ENCODE data around the gene SP7. TPM values are rescaled to one million over a fixed set of nuclear protein-coding genes. Genes with fewer than 3 reads are reported as not detected.

The SP7 gene
- total and polyA plus RNA-seq, 8 donors = not detected

DNA sequence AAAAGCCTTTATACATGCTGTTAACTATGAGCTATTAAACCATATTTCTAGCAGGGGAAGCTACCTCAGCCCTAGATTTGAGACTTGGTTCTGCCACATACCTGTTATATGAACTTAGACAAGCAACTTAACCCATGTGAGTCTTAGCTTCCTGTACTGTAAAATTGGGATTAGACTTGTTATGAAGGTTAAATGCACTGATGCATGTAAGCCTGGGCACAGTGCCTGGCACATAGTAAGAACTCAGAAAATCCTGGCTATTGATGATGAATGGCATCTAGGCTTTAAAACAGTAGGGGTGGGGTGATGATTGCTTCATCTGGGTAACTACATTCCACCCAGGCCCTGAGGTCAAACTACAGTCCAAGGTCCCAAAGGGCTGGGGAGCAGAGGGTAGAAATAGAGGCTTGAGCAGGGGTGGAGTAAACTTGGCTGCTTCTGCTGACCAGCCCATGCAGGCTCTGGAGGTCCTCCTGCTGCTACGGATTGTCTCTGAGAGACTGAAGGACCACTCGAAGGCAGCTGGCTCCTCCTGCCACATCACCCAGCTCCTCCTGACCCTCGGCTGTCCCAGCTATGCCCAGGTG, 56.8 kb downstream of the SP7 start:
- no peaks in the 10 kb centered on the region for H3K9me3 ChIP-seq
- intact Hi-C loops (cut with DNase I; ENCODE audit: low total_unique reads) = no loop called here
- DNase-seq = no peak
- H3K27me3 ChIP-seq = no peaks in the 10 kb centered on the region
- 71 to 100% (median 84%) methylated on average over 2 to 3 of the region's 3 CpGs for WGBS, 5 donors
- no peaks in the 10 kb centered on the region for H3K4me1 ChIP-seq
- no peak overlapping the region for H3K27ac ChIP-seq
- H3K36me3 ChIP-seq = peaks cover 0 to 45% (median 0%) of the 10 kb centered on the region in 4 donors
- no peak for TF ChIP-seq EP300 (IDR thresholded peaks at IDR 0.05)
- TF ChIP-seq, protein P1, sequence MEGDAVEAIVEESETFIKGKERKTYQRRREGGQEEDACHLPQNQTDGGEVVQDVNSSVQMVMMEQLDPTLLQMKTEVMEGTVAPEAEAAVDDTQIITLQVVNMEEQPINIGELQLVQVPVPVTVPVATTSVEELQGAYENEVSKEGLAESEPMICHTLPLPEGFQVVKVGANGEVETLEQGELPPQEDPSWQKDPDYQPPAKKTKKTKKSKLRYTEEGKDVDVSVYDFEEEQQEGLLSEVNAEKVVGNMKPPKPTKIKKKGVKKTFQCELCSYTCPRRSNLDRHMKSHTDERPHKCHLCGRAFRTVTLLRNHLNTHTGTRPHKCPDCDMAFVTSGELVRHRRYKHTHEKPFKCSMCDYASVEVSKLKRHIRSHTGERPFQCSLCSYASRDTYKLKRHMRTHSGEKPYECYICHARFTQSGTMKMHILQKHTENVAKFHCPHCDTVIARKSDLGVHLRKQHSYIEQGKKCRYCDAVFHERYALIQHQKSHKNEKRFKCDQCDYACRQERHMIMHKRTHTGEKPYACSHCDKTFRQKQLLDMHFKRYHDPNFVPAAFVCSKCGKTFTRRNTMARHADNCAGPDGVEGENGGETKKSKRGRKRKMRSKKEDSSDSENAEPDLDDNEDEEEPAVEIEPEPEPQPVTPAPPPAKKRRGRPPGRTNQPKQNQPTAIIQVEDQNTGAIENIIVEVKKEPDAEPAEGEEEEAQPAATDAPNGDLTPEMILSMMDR (IDR thresholded peaks at IDR 0.05) = no peak
- no peak for TF ChIP-seq POLR2AphosphoS5 (IDR thresholded peaks at IDR 0.05)
- no peak for TF ChIP-seq POLR2A (IDR thresholded peaks at IDR 0.05)
- H3K4me3 ChIP-seq = no peak overlapping the region

DNA sequence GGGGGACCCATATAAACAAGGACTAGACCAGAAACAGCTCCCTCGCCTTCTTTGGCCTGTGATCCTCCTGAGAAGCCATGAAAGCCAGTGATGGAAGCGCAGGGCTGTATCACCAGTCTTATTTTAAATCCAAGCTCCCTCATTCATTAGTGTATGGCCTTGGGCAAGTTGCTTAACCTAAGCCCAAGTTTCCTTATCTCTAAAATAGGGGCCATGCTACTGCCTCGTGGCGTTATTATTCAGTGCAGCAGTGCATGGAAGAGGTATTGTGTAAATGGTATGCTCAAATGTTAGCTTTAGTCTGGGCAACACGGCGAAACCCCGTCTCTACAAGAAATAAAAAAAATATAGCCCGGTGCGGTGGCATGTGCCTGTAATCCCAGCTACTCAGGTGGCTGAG, 58.2 kb downstream of the SP7 start:
- Histone ChIP-seq H3K9me3 (no peaks in the 10 kb centered on the region), H3K36me3 (peaks cover 0 to 38% (median 0%) of the 10 kb centered on the region in 4 donors), H3K4me3 (no peak overlapping the region), H3K4me1 (no peaks in the 10 kb centered on the region), H3K27ac (no peak overlapping the region), H3K27me3 (no peaks in the 10 kb centered on the region)
- intact Hi-C loops (cut with DNase I; ENCODE audit: low total_unique reads) = no loop called here
- 63 to 92% (median 72%) methylated on average over 9 of the region's 9 CpGs for WGBS, 5 donors
- TF ChIP-seq EP300 (IDR thresholded peaks at IDR 0.05) = no peak
- no peak for TF ChIP-seq POLR2AphosphoS5 (IDR thresholded peaks at IDR 0.05)
- TF ChIP-seq POLR2A (IDR thresholded peaks at IDR 0.05) = no peak
- TF ChIP-seq, protein P1 (IDR thresholded peaks at IDR 0.05) = no peak
- DNase-seq = peak in 1 of 2 donors; percentile 40

Other genes with a start within 250 kb of the SP7 start
- 100 to 1,000 TPM in 2 of 5 donors, 10 to 100 TPM in 3; 22.6 to 388 (median 95.1) TPM for gene IGFBP6, start 238.7 kb downstream of the SP7 start, total RNA-seq
- gene IGFBP6, start 238.7 kb downstream of the SP7 start, polyA plus RNA-seq = 100 to 1,000 TPM in 1 of 3 donors, 10 to 100 TPM in 2; 30.6 to 124 (median 54.7) TPM
- under 1 TPM in 1 of 5 donors, not detected in 4; 0.92 TPM for gene SOAT2, start 232.9 kb downstream of the SP7 start, total RNA-seq
- gene SOAT2, start 232.9 kb downstream of the SP7 start, polyA plus RNA-seq = under 1 TPM in 1 of 3 donors, not detected in 2; 0.28 TPM
- gene ZNF740, start 155.6 kb downstream of the SP7 start, total RNA-seq = 10 to 100 TPM in 3 of 5 donors, 1 to 10 TPM in 2; 4.1 to 37.5 (median 10.3) TPM
- gene ZNF740, start 155.6 kb downstream of the SP7 start, polyA plus RNA-seq = 1 to 10 TPM; 4.0 to 4.9 (median 4.1) TPM
- gene CSAD, start 155.4 kb downstream of the SP7 start, total RNA-seq = 100 to 1,000 TPM in 2 of 5 donors, 10 to 100 TPM in 3; 30.3 to 334 (median 38.9) TPM
- 10 to 100 TPM in 1 of 3 donors, 1 to 10 TPM in 2; 4.6 to 52.6 (median 5.7) TPM for gene CSAD, start 155.4 kb downstream of the SP7 start, polyA plus RNA-seq
- 10 to 100 TPM in 1 of 5 donors, 1 to 10 TPM in 2, not detected in 2; 4.6 to 29.5 (median 5.7) TPM for gene ITGB7, start 129.1 kb downstream of the SP7 start, total RNA-seq
- gene ITGB7, start 129.1 kb downstream of the SP7 start, polyA plus RNA-seq = 1 to 10 TPM in 2 of 3 donors, under 1 TPM in 1; 0.56 to 3.8 (median 1.7) TPM
- gene RARG, start 104.1 kb downstream of the SP7 start, total RNA-seq = 10 to 100 TPM in 2 of 5 donors, 1 to 10 TPM in 3; 2.0 to 26.5 (median 9.5) TPM
- 10 to 100 TPM in 1 of 3 donors, 1 to 10 TPM in 2; 4.9 to 37.7 (median 9.6) TPM for gene RARG, start 104.1 kb downstream of the SP7 start, polyA plus RNA-seq
- gene ESPL1, start 68.1 kb downstream of the SP7 start, total RNA-seq = 10 to 100 TPM in 1 of 5 donors, 1 to 10 TPM in 4; 3.3 to 43.2 (median 6.6) TPM
- 10 to 100 TPM in 1 of 3 donors, under 1 TPM in 2; 0.15 to 13.1 (median 0.75) TPM for gene ESPL1, start 68.1 kb downstream of the SP7 start, polyA plus RNA-seq
- 100 to 1,000 TPM; 207 to 623 (median 288) TPM for gene PFDN5, start 40.8 kb downstream of the SP7 start, total RNA-seq
- 1,000 to 10,000 TPM; 1,294 to 1,886 (median 1,325) TPM for gene PFDN5, start 40.8 kb downstream of the SP7 start, polyA plus RNA-seq
- gene MYG1, start 36.7 kb downstream of the SP7 start, total RNA-seq = 10 to 100 TPM; 16.0 to 33.9 (median 29.0) TPM
- 100 to 1,000 TPM in 1 of 3 donors, 10 to 100 TPM in 2; 89.5 to 120 (median 98.5) TPM for gene MYG1, start 36.7 kb downstream of the SP7 start, polyA plus RNA-seq
- 10 to 100 TPM; 22.6 to 59.4 (median 43.3) TPM for gene AAAS, start 14.7 kb downstream of the SP7 start, total RNA-seq
- 10 to 100 TPM; 19.7 to 49.7 (median 19.7) TPM for gene AAAS, start 14.7 kb downstream of the SP7 start, polyA plus RNA-seq
- gene SP1, start 43.8 kb upstream of the SP7 start, total RNA-seq = 100 to 1,000 TPM in 1 of 5 donors, 10 to 100 TPM in 4; 13.3 to 142 (median 36.8) TPM
- 10 to 100 TPM; 10.2 to 16.2 (median 12.2) TPM for gene SP1, start 43.8 kb upstream of the SP7 start, polyA plus RNA-seq
- not detected for gene AMHR2, start 87.5 kb upstream of the SP7 start, total RNA-seq
- gene AMHR2, start 87.5 kb upstream of the SP7 start, polyA plus RNA-seq = 1 to 10 TPM in 1 of 3 donors, under 1 TPM in 2; 0.23 to 1.8 (median 0.25) TPM
- gene PRR13, start 105.4 kb upstream of the SP7 start, total RNA-seq = 100 to 1,000 TPM in 3 of 5 donors, 10 to 100 TPM in 2; 44.3 to 194 (median 105) TPM
- gene PRR13, start 105.4 kb upstream of the SP7 start, polyA plus RNA-seq = 100 to 1,000 TPM; 194 to 437 (median 306) TPM
- 100 to 1,000 TPM; 109 to 509 (median 431) TPM for gene PCBP2, start 115.7 kb upstream of the SP7 start, total RNA-seq
- gene PCBP2, start 115.7 kb upstream of the SP7 start, polyA plus RNA-seq = 100 to 1,000 TPM; 407 to 714 (median 486) TPM
- gene MAP3K12, start 163.1 kb upstream of the SP7 start, total RNA-seq = 100 to 1,000 TPM in 1 of 5 donors, 10 to 100 TPM in 4; 13.2 to 279 (median 43.3) TPM
- 1 to 10 TPM; 5.4 to 9.8 (median 6.0) TPM for gene MAP3K12, start 163.1 kb upstream of the SP7 start, polyA plus RNA-seq
- 10 to 100 TPM in 4 of 5 donors, not detected in 1; 24.0 to 36.5 (median 32.0) TPM for gene TARBP2, start 164.9 kb upstream of the SP7 start, total RNA-seq
- 10 to 100 TPM; 22.6 to 32.7 (median 27.4) TPM for gene TARBP2, start 164.9 kb upstream of the SP7 start, polyA plus RNA-seq
- gene NPFF, start 171.1 kb upstream of the SP7 start, total RNA-seq = not detected
- not detected for gene NPFF, start 171.1 kb upstream of the SP7 start, polyA plus RNA-seq